ENCODE results near the gene NKPD1. TPM values are rescaled to one million over a fixed set of nuclear protein-coding genes. Genes with fewer than 3 reads are reported as not detected.

NKPD1 gene
- total and polyA plus RNA-seq, 9 of the 15 experiments (the other 6 are each of a cell fraction or from before 2014, with no cell fraction given) = 0.03 to 0.09 (median 0.04) TPM; not detected in 5

DNA sequence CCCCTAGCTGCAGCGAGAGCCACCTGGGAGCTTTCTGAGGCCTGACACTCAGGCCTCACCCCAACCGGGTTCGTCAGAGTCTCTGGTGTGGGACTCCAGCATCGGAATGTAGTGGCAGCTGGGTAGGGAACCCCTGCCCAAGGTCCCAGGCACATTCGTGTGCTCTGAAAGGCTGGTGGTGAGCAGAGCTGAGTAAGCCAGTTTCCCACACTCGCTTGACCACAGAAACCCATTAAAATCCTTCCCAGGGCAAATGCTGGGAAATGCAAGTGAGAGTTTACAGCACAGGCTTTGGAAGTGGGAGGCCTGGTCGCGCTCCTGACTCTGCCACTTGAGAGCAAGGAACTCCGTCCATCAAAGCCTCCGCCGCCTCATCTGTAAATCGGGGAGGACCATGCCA is 13.0 kb upstream of the NKPD1 start (continued):
- TF ChIP-seq ZNF518B (CRISPR knock-in tag; IDR thresholded peaks at IDR 0.05) (no peak), HDAC2 (IDR thresholded peaks at IDR 0.05) (no peak), NR1H2 (CRISPR knock-in tag; IDR thresholded peaks at IDR 0.05) (no peak), CHD1 (IDR thresholded peaks at IDR 0.05; ENCODE audit: low read length) (no peak), CXXC5 (CRISPR knock-in tag; IDR thresholded peaks at IDR 0.05) (no peak), FOXK2 (conservative IDR thresholded peaks at IDR 0.05 in 1 of 2, IDR thresholded peaks at IDR 0.05 in 1 of 2; ENCODE audit: low read depth in 2 of 2) (no peak), LCOR (CRISPR knock-in tag; IDR thresholded peaks at IDR 0.05) (no peak)
- TF ChIP-seq, protein P1, sequence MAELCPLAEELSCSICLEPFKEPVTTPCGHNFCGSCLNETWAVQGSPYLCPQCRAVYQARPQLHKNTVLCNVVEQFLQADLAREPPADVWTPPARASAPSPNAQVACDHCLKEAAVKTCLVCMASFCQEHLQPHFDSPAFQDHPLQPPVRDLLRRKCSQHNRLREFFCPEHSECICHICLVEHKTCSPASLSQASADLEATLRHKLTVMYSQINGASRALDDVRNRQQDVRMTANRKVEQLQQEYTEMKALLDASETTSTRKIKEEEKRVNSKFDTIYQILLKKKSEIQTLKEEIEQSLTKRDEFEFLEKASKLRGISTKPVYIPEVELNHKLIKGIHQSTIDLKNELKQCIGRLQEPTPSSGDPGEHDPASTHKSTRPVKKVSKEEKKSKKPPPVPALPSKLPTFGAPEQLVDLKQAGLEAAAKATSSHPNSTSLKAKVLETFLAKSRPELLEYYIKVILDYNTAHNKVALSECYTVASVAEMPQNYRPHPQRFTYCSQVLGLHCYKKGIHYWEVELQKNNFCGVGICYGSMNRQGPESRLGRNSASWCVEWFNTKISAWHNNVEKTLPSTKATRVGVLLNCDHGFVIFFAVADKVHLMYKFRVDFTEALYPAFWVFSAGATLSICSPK (IDR thresholded peaks at IDR 0.05; ENCODE audit: borderline replicate concordance) = no peak

All from K562 (cell line).